Fibroblast of lung (primary cell): ENCODE results near the gene PCSK2.

Experiments used
- EZH2 ChIP-seq: IDR thresholded peaks from 2 replicates; pipeline ENCODE4 v1.5.1; 2012; ENCODE audit warnings: low read length, control low read depth, mild to moderate bottlenecking; ENCODE audit errors: missing control alignments
- TF ChIP-seq, protein P1 (sequence below), 2 donors: IDR thresholded peaks in 1 of 2; conservative IDR thresholded peaks in 1 of 2; 1 replicate in 1 of 2; 2 replicates in 1 of 2; pipeline ENCODE4 v1.5.1; 2011 to 2012; ENCODE audit warnings: low read length in 2 of 2, control low read depth in 1 of 2, inconsistent platforms in 1 of 2, low read depth in 1 of 2, mild to moderate bottlenecking in 1 of 2

DNA sequence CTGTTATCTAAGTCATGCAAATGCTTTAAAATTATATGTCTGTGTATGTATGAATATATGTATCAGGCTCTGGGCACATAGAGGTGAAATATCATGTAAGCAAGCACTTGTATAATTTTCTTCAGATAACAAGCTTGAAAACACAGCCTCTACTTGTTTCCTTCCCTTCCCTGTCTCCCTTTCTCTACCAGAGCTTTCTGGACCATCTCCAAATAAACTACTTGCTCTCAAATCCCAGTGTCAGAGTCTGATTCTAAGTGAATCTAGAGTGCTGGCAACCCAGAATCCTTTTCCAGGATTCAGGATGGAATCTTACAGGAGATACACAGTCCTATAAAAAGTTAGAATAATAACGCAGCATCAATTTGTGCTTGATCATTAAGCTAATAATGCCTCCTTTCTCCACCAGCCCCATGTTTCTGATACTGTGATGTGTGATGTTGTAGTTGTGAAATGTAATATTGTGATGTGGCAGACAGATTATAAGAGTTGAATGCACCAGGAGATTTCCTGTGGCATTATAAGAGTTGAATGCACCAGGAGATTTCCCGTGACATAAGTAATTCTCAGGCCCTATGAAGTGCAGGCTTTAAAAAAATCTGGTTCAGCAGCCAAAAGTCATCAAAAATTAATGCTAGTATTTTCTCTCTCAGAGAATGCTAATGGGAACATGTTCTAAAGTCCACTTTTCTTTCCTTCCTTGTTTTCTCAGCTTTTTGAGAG, 89.6 kb downstream of the PCSK2 start:
- TF ChIP-seq, protein P1, sequence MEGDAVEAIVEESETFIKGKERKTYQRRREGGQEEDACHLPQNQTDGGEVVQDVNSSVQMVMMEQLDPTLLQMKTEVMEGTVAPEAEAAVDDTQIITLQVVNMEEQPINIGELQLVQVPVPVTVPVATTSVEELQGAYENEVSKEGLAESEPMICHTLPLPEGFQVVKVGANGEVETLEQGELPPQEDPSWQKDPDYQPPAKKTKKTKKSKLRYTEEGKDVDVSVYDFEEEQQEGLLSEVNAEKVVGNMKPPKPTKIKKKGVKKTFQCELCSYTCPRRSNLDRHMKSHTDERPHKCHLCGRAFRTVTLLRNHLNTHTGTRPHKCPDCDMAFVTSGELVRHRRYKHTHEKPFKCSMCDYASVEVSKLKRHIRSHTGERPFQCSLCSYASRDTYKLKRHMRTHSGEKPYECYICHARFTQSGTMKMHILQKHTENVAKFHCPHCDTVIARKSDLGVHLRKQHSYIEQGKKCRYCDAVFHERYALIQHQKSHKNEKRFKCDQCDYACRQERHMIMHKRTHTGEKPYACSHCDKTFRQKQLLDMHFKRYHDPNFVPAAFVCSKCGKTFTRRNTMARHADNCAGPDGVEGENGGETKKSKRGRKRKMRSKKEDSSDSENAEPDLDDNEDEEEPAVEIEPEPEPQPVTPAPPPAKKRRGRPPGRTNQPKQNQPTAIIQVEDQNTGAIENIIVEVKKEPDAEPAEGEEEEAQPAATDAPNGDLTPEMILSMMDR (conservative IDR thresholded peaks at IDR 0.05 in 1 of 2, IDR thresholded peaks at IDR 0.05 in 1 of 2; ENCODE audit: low read depth in 1 of 2, low read length in 2 of 2) = no peak
- TF ChIP-seq EZH2 = no peak
